ENCODE results near the gene RIC1.

Gene RIC1

DNA sequence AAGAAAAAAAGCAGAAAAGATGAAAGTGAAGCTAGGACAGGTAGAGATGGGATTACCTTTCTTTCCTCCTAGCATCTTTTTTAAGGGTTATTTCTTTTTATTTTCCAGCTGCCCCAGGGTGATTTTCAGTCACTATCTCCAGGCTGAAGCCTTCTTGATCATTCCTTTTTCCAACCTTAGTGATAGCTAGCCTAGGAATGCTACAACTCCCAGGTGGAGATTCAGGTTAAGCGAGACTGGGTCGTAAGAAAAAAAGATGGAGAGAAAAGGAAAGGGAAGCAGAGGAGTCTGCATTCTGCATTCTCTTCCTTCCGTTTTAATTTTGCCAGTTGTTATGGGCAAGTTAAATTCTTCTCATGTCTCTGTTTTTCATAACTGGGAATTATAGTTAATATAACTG is 36.7 kb upstream of the RIC1 start:
- H4K20me1 ChIP-seq (ENCODE audit: insufficient read depth, low read length, poor library complexity, severe bottlenecking) = no peaks in the 10 kb centered on the region
- H3K4me2 ChIP-seq (ENCODE audit: low read depth, low read length, poor library complexity, severe bottlenecking) = no peak overlapping the region

DNA sequence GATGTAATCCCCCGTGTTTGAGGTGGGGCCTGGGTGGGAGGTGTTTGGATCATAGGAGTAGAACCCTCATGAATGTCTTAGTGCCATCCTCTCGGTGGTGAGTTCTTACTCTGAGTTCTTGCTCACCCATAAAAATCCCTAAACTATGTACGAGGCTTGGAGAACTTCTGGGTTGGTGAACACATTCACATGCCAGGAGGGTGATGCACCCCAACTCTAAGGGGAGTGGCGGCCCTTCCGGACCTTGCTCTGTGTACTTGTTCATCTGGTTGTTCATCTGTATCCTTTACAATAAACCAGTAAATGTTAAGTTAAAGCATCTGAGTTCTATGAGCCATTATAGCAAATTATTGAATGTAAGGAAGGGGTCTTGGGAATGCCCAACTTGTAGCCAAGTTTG is 36.0 kb upstream of the RIC1 start:
- no peak overlapping the region for H3K9ac ChIP-seq (ENCODE audit: low read depth, low read length, poor library complexity, severe bottlenecking)
- H3F3A ChIP-seq (ENCODE audit: low read depth) = no peaks in the 10 kb centered on the region

More for the DNA sequence above, 36.7 kb upstream of the RIC1 start:
- Histone ChIP-seq H3K9me3 (ENCODE audit: insufficient read depth, low read depth, low read length) (no peaks in the 10 kb centered on the region), H3K4me3 (ENCODE audit: low read length, poor library complexity, severe bottlenecking) (no peak overlapping the region), H3F3A (ENCODE audit: low read depth) (no peaks in the 10 kb centered on the region), H3K27me3 (ENCODE audit: insufficient read depth, low read length, poor library complexity, severe bottlenecking) (no peaks in the 10 kb centered on the region), H3K4me1 (ENCODE audit: insufficient read depth, low read length, poor library complexity, severe bottlenecking) (no peaks in the 10 kb centered on the region), H3K36me3 (ENCODE audit: insufficient read depth, low read length) (no peaks in the 10 kb centered on the region), H2AFZ (ENCODE audit: low read length) (no peak overlapping the region), H3K9ac (ENCODE audit: low read depth, low read length, poor library complexity, severe bottlenecking) (no peak overlapping the region), H3K79me2 (ENCODE audit: insufficient read depth, low read length) (no peaks in the 10 kb centered on the region), H3K9me2 (replicated peaks; ENCODE audit: low read depth, low read length) (no peaks in the 10 kb centered on the region)
- TF ChIP-seq EZH2phosphoT487 (IDR thresholded peaks at IDR 0.05; ENCODE audit: borderline replicate concordance) = no peak
- TF ChIP-seq, protein P1, sequence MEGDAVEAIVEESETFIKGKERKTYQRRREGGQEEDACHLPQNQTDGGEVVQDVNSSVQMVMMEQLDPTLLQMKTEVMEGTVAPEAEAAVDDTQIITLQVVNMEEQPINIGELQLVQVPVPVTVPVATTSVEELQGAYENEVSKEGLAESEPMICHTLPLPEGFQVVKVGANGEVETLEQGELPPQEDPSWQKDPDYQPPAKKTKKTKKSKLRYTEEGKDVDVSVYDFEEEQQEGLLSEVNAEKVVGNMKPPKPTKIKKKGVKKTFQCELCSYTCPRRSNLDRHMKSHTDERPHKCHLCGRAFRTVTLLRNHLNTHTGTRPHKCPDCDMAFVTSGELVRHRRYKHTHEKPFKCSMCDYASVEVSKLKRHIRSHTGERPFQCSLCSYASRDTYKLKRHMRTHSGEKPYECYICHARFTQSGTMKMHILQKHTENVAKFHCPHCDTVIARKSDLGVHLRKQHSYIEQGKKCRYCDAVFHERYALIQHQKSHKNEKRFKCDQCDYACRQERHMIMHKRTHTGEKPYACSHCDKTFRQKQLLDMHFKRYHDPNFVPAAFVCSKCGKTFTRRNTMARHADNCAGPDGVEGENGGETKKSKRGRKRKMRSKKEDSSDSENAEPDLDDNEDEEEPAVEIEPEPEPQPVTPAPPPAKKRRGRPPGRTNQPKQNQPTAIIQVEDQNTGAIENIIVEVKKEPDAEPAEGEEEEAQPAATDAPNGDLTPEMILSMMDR (conservative IDR thresholded peaks at IDR 0.05; ENCODE audit: low read length) = no peak

DNA sequence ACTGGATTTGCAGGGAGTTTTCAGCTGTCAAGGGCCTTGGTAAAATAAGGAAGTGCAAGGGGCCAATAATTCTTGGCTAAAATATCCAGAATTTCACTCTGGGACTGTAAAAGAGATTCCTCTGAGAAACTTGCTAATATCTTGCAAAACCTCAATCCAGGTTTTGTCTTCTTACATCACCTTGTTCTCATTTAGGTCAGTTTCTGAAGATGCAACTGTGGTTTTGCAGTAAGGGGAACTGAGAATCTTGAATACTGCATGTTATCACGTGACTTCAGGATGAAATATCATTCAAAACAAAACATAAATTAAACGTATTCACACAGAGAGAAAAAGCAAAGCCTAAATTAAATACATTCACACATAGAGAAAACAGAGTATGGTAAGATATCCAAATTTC is 35.0 kb upstream of the RIC1 start:
- Histone ChIP-seq H3K79me2 (ENCODE audit: insufficient read depth, low read length) (no peaks in the 10 kb centered on the region), H3K4me2 (ENCODE audit: low read depth, low read length, poor library complexity, severe bottlenecking) (no peak overlapping the region)

More for the DNA sequence above, 36.0 kb upstream of the RIC1 start:
- Histone ChIP-seq H3K27me3 (ENCODE audit: insufficient read depth, low read length, poor library complexity, severe bottlenecking) (no peaks in the 10 kb centered on the region), H3K4me3 (ENCODE audit: low read length, poor library complexity, severe bottlenecking) (no peak overlapping the region), H3K36me3 (ENCODE audit: insufficient read depth, low read length) (no peaks in the 10 kb centered on the region), H3K9me3 (ENCODE audit: insufficient read depth, low read depth, low read length) (no peaks in the 10 kb centered on the region), H3K9me2 (replicated peaks; ENCODE audit: low read depth, low read length) (no peaks in the 10 kb centered on the region), H3K79me2 (ENCODE audit: insufficient read depth, low read length) (no peaks in the 10 kb centered on the region), H2AFZ (ENCODE audit: low read length) (no peak overlapping the region), H4K20me1 (ENCODE audit: insufficient read depth, low read length, poor library complexity, severe bottlenecking) (no peaks in the 10 kb centered on the region), H3K4me2 (ENCODE audit: low read depth, low read length, poor library complexity, severe bottlenecking) (no peak overlapping the region), H3K4me1 (ENCODE audit: insufficient read depth, low read length, poor library complexity, severe bottlenecking) (no peaks in the 10 kb centered on the region)
- no peak for TF ChIP-seq EZH2phosphoT487 (IDR thresholded peaks at IDR 0.05; ENCODE audit: borderline replicate concordance)
- TF ChIP-seq, protein P1 (conservative IDR thresholded peaks at IDR 0.05; ENCODE audit: low read length) = no peak

More for the DNA sequence above, 35.0 kb upstream of the RIC1 start:
- no peaks in the 10 kb centered on the region for H3K27me3 ChIP-seq (ENCODE audit: insufficient read depth, low read length, poor library complexity, severe bottlenecking)
- no peaks in the 10 kb centered on the region for H3K4me1 ChIP-seq (ENCODE audit: insufficient read depth, low read length, poor library complexity, severe bottlenecking)
- TF ChIP-seq, protein P1 (conservative IDR thresholded peaks at IDR 0.05; ENCODE audit: low read length) = no peak
- no peak for TF ChIP-seq EZH2phosphoT487 (IDR thresholded peaks at IDR 0.05; ENCODE audit: borderline replicate concordance)
- no peaks in the 10 kb centered on the region for H3K36me3 ChIP-seq (ENCODE audit: insufficient read depth, low read length)
- H4K20me1 ChIP-seq (ENCODE audit: insufficient read depth, low read length, poor library complexity, severe bottlenecking) = no peaks in the 10 kb centered on the region
- H3K9ac ChIP-seq (ENCODE audit: low read depth, low read length, poor library complexity, severe bottlenecking) = no peak overlapping the region
- no peak overlapping the region for H3K4me3 ChIP-seq (ENCODE audit: low read length, poor library complexity, severe bottlenecking)
- no peaks in the 10 kb centered on the region for H3K9me3 ChIP-seq (ENCODE audit: insufficient read depth, low read depth, low read length)
- H3K9me2 ChIP-seq (replicated peaks; ENCODE audit: low read depth, low read length) = no peaks in the 10 kb centered on the region
- no peak overlapping the region for H2AFZ ChIP-seq (ENCODE audit: low read length)
- no peaks in the 10 kb centered on the region for H3F3A ChIP-seq (ENCODE audit: low read depth)

Measured in Loucy (cell line).